Measurements from ENCODE around the gene SEMA6C. TPM values are rescaled to one million over a fixed set of nuclear protein-coding genes. Genes with fewer than 3 reads are reported as not detected.

Gene SEMA6C
- total RNA-seq, 1 donor from 2014 or later: 14.9 TPM

DNA sequence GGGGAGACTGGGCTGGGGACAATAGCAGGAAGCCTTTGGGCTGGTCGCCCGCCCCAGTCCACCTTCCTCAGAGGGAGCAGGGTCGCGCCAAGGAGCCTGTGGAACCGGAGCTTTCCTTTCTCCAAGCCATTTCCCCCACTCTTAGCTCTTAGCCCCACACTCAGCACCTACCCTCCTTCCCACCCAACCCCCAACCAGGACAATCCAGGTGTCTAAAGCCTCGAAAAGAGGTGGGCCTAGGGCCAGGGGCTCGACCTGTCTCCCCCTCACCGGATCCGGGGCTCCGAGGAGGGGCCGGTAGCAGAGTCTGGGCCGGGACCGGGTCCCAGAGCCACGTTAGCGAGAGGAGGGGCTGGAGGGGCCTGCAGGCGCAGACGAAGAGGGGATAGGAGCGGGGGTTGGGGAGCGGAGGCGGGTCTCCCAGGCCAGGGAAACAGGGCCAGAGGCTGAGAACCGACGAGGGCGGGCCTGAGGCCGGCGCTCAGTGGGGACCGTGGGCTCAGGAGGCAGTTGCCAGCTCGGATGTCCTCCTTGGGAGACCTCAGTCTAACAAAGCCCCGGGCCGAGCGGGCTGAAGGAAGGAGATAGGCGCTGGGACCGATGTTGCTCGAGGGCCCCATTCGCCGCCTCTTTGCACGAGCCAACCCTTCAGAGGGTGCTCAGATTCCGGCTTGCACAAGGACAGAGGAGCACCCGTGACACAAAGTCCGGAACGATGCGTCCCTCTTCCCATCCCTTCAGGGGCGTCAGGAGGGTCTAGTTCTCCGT lies 943 bp downstream of the SEMA6C start:
- H3K36me3 Mint-ChIP-seq: no peaks in the 10 kb centered on the region
- peak in 1 of 2 experiments; percentile 45 for DNase-seq (ENCODE audit: low spot score in 2 of 2, unreplicated experiment in 2 of 2)
- peak overlapping the region; percentile 79 for H3K4me3 Mint-ChIP-seq
- TF ChIP-seq CTCF (IDR thresholded peaks at IDR 0.05; ENCODE audit: unreplicated experiment): no peak
- no peak overlapping the region for H3K27ac Mint-ChIP-seq
- H3K27me3 Mint-ChIP-seq (ENCODE audit: low read depth): peaks cover 27% of the 10 kb centered on the region
- H3K9me3 Mint-ChIP-seq: no peaks in the 10 kb centered on the region
- H3K4me1 Mint-ChIP-seq: peaks cover 12% of the 10 kb centered on the region

DNA sequence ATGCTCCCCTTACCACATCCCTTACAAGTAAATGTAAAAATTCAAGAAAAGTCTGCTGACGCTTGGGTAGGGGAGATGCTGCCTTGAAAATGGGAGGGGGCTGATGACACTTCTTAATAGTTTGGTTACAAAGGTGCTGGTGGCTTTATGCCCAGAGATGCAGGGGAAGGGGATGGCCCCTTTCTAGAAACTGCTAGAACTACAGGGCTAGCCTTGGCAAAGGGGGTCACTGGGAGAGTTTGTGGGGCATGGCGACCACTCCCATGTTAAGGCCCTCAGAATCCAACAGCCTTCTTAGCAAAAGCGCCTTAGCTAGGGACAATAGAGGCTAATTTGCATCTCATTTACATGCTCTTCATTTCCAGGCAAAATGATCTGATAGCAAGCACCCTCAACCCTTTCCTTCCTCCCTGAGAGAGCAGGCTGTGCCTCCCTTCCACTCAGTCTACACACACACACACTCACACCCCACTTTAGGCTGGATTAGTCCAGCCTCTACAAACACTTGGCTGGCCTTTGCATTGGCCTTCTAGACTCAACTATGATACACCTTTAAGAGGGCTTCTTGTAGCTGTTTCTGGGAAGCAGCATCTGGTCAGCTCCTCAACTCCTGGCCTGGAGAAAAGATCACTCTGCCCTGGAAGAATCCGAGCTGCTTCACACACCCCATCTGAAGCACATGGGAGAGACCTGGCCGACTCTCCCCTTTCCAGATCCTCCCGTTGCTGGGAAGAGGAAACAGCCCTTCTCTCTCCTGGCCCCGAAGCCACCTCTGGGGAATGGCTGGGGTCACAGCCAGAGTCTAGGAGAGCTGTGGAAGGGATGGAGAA lies 1.7 kb downstream of the SEMA6C start:
- H3K4me1 Mint-ChIP-seq: peaks cover 12% of the 10 kb centered on the region
- no peaks in the 10 kb centered on the region for H3K36me3 Mint-ChIP-seq
- no peak for TF ChIP-seq CTCF (IDR thresholded peaks at IDR 0.05; ENCODE audit: unreplicated experiment)
- DNase-seq (ENCODE audit: low spot score in 2 of 2, unreplicated experiment in 2 of 2): no peak
- no peaks in the 10 kb centered on the region for H3K9me3 Mint-ChIP-seq
- peaks cover 27% of the 10 kb centered on the region for H3K27me3 Mint-ChIP-seq (ENCODE audit: low read depth)
- peak overlapping the region; percentile 79 for H3K4me3 Mint-ChIP-seq
- H3K27ac Mint-ChIP-seq: no peak overlapping the region

GRCh38 chr1:151143986-151144385 lies 2.4 kb downstream of the SEMA6C start:
- no peak for DNase-seq (ENCODE audit: low spot score in 2 of 2, unreplicated experiment in 2 of 2)
- Mint-ChIP-seq H3K27ac (no peak overlapping the region), H3K9me3 (no peaks in the 10 kb centered on the region), H3K4me3 (no peak overlapping the region), H3K4me1 (peaks cover 12% of the 10 kb centered on the region), H3K27me3 (ENCODE audit: low read depth) (peaks cover 27% of the 10 kb centered on the region), H3K36me3 (no peaks in the 10 kb centered on the region)
- no peak for TF ChIP-seq CTCF (IDR thresholded peaks at IDR 0.05; ENCODE audit: unreplicated experiment)

DNA sequence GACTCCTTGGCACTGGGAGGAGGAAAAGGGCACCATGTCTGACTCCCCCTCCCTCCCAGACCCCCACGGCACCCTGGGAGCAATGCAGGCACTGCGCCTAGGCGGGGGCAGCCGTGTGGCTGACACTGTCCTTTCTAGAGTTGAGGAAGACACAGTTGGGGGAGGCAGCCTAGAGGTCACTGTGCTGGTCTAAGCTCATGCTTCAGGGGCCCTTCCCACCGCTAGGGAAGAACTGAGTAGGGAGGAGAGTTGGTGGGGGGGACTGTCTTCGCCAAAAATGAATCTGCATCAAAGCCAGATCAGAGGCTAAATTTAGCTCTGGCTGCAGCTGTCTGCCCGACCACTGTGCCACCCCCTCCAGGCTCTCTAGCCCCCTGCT lies 3.4 kb downstream of the SEMA6C start:
- peaks cover 27% of the 10 kb centered on the region for H3K27me3 Mint-ChIP-seq (ENCODE audit: low read depth)
- H3K27ac Mint-ChIP-seq: no peak overlapping the region
- TF ChIP-seq CTCF (IDR thresholded peaks at IDR 0.05; ENCODE audit: unreplicated experiment): no peak
- H3K36me3 Mint-ChIP-seq: no peaks in the 10 kb centered on the region
- H3K4me1 Mint-ChIP-seq: peaks cover 12% of the 10 kb centered on the region
- no peak overlapping the region for H3K4me3 Mint-ChIP-seq
- H3K9me3 Mint-ChIP-seq: no peaks in the 10 kb centered on the region
- no peak for DNase-seq (ENCODE audit: low spot score in 2 of 2, unreplicated experiment in 2 of 2)

DNA sequence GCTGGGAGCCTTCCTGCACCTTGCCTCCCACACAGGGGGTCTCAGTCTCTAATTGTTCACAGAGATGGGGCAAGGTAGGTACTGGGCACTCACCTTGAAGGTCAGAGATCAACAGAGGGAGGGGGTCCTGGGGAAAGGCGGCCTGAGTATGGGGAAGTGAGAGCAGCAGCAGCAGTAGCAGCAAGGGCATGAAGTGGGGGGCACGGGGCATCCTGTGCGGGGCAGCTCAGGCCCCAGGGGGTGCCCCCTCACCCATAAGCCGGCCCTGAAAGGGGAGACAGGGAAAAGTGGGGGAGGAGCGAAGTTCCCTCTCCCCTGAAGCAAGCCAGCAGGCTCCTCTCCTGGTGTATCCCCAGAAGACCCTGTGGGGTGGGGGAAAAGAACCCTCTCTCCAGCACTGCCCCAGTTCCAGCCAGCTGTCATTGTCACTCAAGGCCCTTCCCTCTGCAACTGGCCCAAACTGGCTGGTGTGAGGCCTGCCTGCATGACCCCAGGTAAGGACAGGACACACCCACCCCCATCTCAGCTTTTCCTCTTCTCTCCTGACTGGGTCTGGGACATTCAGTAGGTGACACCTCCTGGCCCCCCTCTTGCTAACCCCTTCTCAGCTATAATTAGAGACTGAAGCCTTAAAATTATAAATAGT lies 3.9 kb downstream of the SEMA6C start:
- no peak for DNase-seq (ENCODE audit: low spot score in 2 of 2, unreplicated experiment in 2 of 2)
- Mint-ChIP-seq H3K27me3 (ENCODE audit: low read depth) (peaks cover 23% of the 10 kb centered on the region), H3K36me3 (peaks cover under 1% of the 10 kb centered on the region), H3K27ac (no peak overlapping the region), H3K4me3 (no peak overlapping the region), H3K4me1 (peaks cover 12% of the 10 kb centered on the region), H3K9me3 (no peaks in the 10 kb centered on the region)
- TF ChIP-seq CTCF (IDR thresholded peaks at IDR 0.05; ENCODE audit: unreplicated experiment): no peak

All from mesothelial cell of epicardium (in vitro differentiated cells).